DOHH2 (cell line): ENCODE measurements around the gene XPA.
A peak's percentile ranks its signal among the peaks of the same experiment; 100 is the strongest.

Experiments used
- H3F3A ChIP-seq: fragments of 200-600 bp; sonication (generic), shearing (Covaris generic); 2 replicates; pipeline ENCODE4 v1.6.0; 2016; ENCODE audit warnings: antibody characterized with exemption, mild to moderate bottlenecking; ENCODE audit not compliant: control insufficient read depth, insufficient read depth
- H3K27ac ChIP-seq: fragments of 200-600 bp; sonication (generic); 2 replicates; pipeline ENCODE4 v1.5.1; 2014; ENCODE audit warnings: low read depth, mild to moderate bottlenecking, low read length, moderate library complexity
- H3K27me3 ChIP-seq: fragments of 200-600 bp; sonication (generic); 2 replicates; pipeline ENCODE4 v1.6.1; 2014; ENCODE audit warnings: mild to moderate bottlenecking, low read length, mixed read lengths; ENCODE audit not compliant: control insufficient read depth
- H3K36me3 ChIP-seq: fragments of 200-600 bp; sonication (generic); 2 replicates; pipeline ENCODE4 v1.6.1; 2014; ENCODE audit warnings: mild to moderate bottlenecking, low read length, moderate library complexity, mixed read lengths; ENCODE audit not compliant: control insufficient read depth
- H3K4me1 ChIP-seq: fragments of 200-600 bp; sonication (generic); 2 replicates; pipeline ENCODE4 v1.6.1; 2014; ENCODE audit warnings: mild to moderate bottlenecking, low read length, mixed read lengths; ENCODE audit not compliant: control insufficient read depth
- H3K4me2 ChIP-seq: fragments of 200-600 bp; sonication (generic); 2 replicates; pipeline ENCODE4 v1.6.0; 2014; ENCODE audit warnings: mild to moderate bottlenecking, low read length, moderate library complexity
- H3K4me3 ChIP-seq: fragments of 200-600 bp; sonication (generic); 2 replicates; pipeline ENCODE4 v1.5.1; 2014; ENCODE audit warnings: mild to moderate bottlenecking, low read length, mixed read lengths
- H3K79me2 ChIP-seq: fragments of 200-600 bp; sonication (generic); 2 replicates; pipeline ENCODE4 v1.6.1; 2014; ENCODE audit warnings: mild to moderate bottlenecking, low read length, mixed read lengths; ENCODE audit not compliant: control insufficient read depth
- H3K9me2 ChIP-seq: fragments of 200-600 bp; sonication (generic); replicated peaks from 2 replicates; pipeline ENCODE4 v1.6.1; 2014; ENCODE audit warnings: mild to moderate bottlenecking, low read length, mixed read lengths; ENCODE audit not compliant: control insufficient read depth
- H3K9me3 ChIP-seq: fragments of 200-600 bp; sonication (generic); 2 replicates; pipeline ENCODE4 v1.6.1; 2014; ENCODE audit warnings: antibody characterized with exemption, low read length, mixed read lengths; ENCODE audit not compliant: control insufficient read depth, insufficient read depth
- H4K20me1 ChIP-seq: fragments of 200-600 bp; sonication (generic); 2 replicates; pipeline ENCODE4 v1.6.0; 2014; ENCODE audit warnings: low read depth, mild to moderate bottlenecking, antibody characterized with exemption, low read length, moderate library complexity; ENCODE audit not compliant: control insufficient read depth, insufficient read depth
- CTCF ChIP-seq: fragments of 200-600 bp; sonication (generic); IDR thresholded peaks from one replicate; pipeline ENCODE4 v1.5.1; 2014; ENCODE audit warnings: antibody characterized with exemption, mild to moderate bottlenecking, low read depth, low read length; ENCODE audit not compliant: poor library complexity, severe bottlenecking
- EZH2phosphoT487 ChIP-seq: fragments of 200-600 bp; sonication (generic); IDR thresholded peaks from 2 replicates; pipeline ENCODE4 v1.6.1; 2017; ENCODE audit warnings: borderline replicate concordance, mild to moderate bottlenecking, antibody characterized with exemption, low read length, moderate library complexity, mixed read lengths

Gene XPA

DNA sequence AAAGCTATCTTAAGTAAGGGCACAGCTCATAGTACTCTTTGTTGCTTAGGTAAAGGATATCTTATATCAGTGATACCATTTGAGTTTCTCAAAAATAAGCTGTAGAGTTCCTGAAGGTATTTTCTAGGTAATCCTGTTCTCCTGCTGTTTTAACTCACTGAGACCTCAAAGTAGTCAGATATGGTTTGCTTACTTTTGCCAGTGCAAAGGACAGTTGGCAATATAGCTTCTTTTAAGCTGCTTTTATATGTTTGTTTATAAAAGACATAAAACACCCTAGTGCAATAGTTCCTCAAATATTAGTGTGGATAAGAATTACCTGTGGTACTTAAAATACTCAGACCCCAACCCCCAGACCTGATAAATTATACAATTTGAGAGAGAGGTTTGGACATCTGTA lies 51.4 kb downstream of the XPA start:
- Histone ChIP-seq H3F3A (no peaks in the 10 kb centered on the region), H3K36me3 (peaks cover 94% of the 10 kb centered on the region), H3K27ac (no peak overlapping the region), H3K4me1 (no peaks in the 10 kb centered on the region), H3K9me3 (no peaks in the 10 kb centered on the region), H3K27me3 (no peaks in the 10 kb centered on the region), H3K79me2 (peaks cover 32% of the 10 kb centered on the region), H3K4me2 (no peak overlapping the region), H3K4me3 (no peak overlapping the region), H3K9me2 (no peaks in the 10 kb centered on the region), H4K20me1 (no peaks in the 10 kb centered on the region)
- TF ChIP-seq EZH2phosphoT487: no peak
- TF ChIP-seq CTCF: no peak

DNA sequence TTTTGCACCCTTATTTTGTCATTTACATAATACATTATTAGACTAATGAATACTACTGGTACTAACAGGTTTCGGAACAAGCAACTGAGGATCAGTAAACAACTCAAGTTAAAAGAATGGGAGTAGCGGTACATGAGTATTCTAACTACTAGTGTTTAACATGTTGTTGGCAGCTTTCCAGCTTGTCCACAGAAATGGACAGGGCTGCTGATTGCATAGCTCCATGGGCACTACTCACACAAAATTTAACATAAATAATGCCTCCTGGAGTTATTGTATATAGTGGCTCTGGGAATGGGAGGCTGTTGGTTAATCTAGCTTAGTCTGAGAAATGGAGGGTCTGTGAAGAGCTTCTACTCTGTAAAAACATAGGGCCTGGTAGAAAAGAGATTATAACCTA lies 56.8 kb downstream of the XPA start:
- H3K79me2 ChIP-seq: peaks cover 80% of the 10 kb centered on the region
- TF ChIP-seq EZH2phosphoT487 (no peak), CTCF (no peak)
- peaks cover 26% of the 10 kb centered on the region for H4K20me1 ChIP-seq
- no peak overlapping the region for H3K4me3 ChIP-seq
- peaks cover 86% of the 10 kb centered on the region for H3K36me3 ChIP-seq
- H3K4me1 ChIP-seq: peaks cover 18% of the 10 kb centered on the region
- no peak overlapping the region for H3K4me2 ChIP-seq
- H3K9me2 ChIP-seq: no peaks in the 10 kb centered on the region
- H3K9me3 ChIP-seq: no peaks in the 10 kb centered on the region
- no peaks in the 10 kb centered on the region for H3K27me3 ChIP-seq
- H3F3A ChIP-seq: no peaks in the 10 kb centered on the region; the same call in 1 of the 2 replicates
- H3K27ac ChIP-seq: no peak overlapping the region

DNA sequence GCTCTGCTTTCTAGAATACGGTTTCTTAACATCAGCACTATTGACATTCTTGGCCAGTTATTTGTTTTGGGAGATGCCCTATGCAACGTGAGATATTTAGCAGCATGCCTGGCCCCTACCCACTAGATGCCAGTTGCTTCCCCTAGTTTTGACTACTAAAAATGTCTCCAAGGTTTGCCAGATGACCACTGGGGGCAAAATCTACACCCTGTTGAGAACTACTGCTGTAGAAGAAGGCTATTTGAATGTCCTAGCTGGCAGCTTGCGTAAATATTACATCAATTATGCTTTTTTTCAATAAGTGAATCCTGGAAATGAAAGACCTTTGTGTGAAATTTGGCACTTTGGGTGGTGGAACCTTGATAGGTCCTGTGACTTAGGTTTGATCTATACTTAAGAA lies 58.5 kb downstream of the XPA start:
- Histone ChIP-seq H3K9me2 (no peaks in the 10 kb centered on the region), H3K27me3 (no peaks in the 10 kb centered on the region), H3K4me3 (no peak overlapping the region), H3K9me3 (no peaks in the 10 kb centered on the region), H3K36me3 (peaks cover 84% of the 10 kb centered on the region), H3F3A (no peaks in the 10 kb centered on the region; the same call in 1 of the 2 replicates), H4K20me1 (peaks cover 26% of the 10 kb centered on the region), H3K79me2 (peaks cover 93% of the 10 kb centered on the region), H3K4me1 (peaks cover 25% of the 10 kb centered on the region), H3K27ac (no peak overlapping the region), H3K4me2 (no peak overlapping the region)
- TF ChIP-seq EZH2phosphoT487 (no peak), CTCF (no peak)

GRCh38 chr9:97636903-97637302 lies 60.2 kb downstream of the XPA start:
- no peak for TF ChIP-seq CTCF
- TF ChIP-seq EZH2phosphoT487: no peak
- H3K4me3 ChIP-seq: peak overlapping the region; percentile 26
- H3K27me3 ChIP-seq: no peaks in the 10 kb centered on the region
- peaks cover 91% of the 10 kb centered on the region for H3K79me2 ChIP-seq
- peaks cover 67% of the 10 kb centered on the region for H3K36me3 ChIP-seq
- H3K27ac ChIP-seq: no peak overlapping the region
- peak overlapping the region; percentile 51 for H3K4me2 ChIP-seq
- H4K20me1 ChIP-seq: peaks cover 26% of the 10 kb centered on the region
- H3K9me3 ChIP-seq: no peaks in the 10 kb centered on the region
- H3F3A ChIP-seq: peaks cover 3% of the 10 kb centered on the region; the same call in 1 of the 2 replicates
- H3K9me2 ChIP-seq: no peaks in the 10 kb centered on the region
- peaks cover 28% of the 10 kb centered on the region for H3K4me1 ChIP-seq
